ENCODE results near the gene CRHR2. TPM values are rescaled to one million over a fixed set of nuclear protein-coding genes. Genes with fewer than 3 reads are reported as not detected.

CRHR2 gene
- total and polyA plus RNA-seq, 12 donors: under 0.01 to 0.03 TPM; not detected in 10

GRCh38 chr7:30649717-30650420 is 32.4 kb downstream of the CRHR2 start:
- H3K9me3 ChIP-seq (replicated peaks in 1 of 3): no peaks in the 10 kb centered on the region
- H3K27me3 ChIP-seq: no peaks in the 10 kb centered on the region
- peak in 3 of 7 donors; percentile 6 to 37 (median 17) for DNase-seq
- 87 to 92% (median 91%) methylated on average over 13 of the region's 13 CpGs for WGBS, 4 donors
- intact Hi-C loops (cut with DNase I): no loop called here
- H3K4me3 ChIP-seq: no peak overlapping the region
- H3K4me1 ChIP-seq (replicated peaks in 1 of 2): no peaks in the 10 kb centered on the region
- H3K27ac ChIP-seq: no peak overlapping the region
- no peaks in the 10 kb centered on the region for H3K36me3 ChIP-seq (replicated peaks in 1 of 2)
- TF ChIP-seq POLR2A (IDR thresholded peaks at IDR 0.05): no peak
- TF ChIP-seq CTCF (IDR thresholded peaks at IDR 0.05): no peak

DNA sequence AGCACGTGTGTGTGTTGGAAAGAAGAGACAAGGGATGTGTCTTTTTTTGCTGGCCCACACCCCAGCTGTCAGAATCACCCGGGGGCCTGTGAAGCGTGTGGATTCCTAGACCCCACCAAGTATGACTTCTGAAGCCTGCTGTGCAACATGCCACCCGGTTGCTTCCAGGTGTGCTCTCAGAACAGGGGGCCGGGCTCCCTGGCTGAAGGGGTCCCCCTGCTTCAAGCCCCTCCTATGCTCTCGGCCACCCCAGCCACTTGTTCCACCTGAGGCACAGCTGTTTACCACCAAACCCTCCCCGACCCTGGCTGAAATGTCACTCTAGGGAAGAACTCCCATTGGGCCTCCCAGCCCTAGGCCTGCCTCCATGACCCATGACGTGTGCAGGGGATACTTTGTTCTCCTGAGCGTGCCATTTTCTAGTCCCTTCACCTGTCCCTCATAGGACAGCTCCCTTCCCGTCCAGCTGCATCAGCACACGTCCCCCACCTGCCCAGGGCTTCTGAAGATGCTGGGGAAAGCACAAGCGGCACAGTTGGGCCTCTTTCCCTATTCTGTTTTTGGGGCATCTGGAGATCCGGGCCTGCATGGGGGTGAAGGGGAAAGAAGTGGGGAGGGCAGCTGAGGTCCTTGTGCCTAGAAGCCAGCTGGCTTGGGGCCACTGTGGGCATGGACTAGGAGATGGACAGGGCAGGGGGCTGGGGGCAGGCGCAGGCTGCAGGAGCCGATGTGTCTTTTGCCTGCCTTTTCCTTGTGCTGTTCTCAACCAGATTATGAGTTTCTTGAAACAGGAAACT is 33.3 kb downstream of the CRHR2 start:
- H3K4me3 ChIP-seq: no peak overlapping the region
- no peaks in the 10 kb centered on the region for H3K36me3 ChIP-seq (replicated peaks in 1 of 2)
- no peak for TF ChIP-seq POLR2A (IDR thresholded peaks at IDR 0.05)
- no peak for TF ChIP-seq CTCF (IDR thresholded peaks at IDR 0.05)
- peak in 3 of 7 donors; percentile 5 to 37 (median 11) for DNase-seq
- intact Hi-C loops (cut with DNase I): no loop called here
- no peaks in the 10 kb centered on the region for H3K9me3 ChIP-seq (replicated peaks in 1 of 3)
- WGBS, 4 donors: 88 to 91% (median 90%) methylated on average over 12 to 15 of the region's 15 CpGs
- H3K27ac ChIP-seq: no peak overlapping the region
- no peaks in the 10 kb centered on the region for H3K4me1 ChIP-seq (replicated peaks in 1 of 2)
- H3K27me3 ChIP-seq: no peaks in the 10 kb centered on the region

DNA sequence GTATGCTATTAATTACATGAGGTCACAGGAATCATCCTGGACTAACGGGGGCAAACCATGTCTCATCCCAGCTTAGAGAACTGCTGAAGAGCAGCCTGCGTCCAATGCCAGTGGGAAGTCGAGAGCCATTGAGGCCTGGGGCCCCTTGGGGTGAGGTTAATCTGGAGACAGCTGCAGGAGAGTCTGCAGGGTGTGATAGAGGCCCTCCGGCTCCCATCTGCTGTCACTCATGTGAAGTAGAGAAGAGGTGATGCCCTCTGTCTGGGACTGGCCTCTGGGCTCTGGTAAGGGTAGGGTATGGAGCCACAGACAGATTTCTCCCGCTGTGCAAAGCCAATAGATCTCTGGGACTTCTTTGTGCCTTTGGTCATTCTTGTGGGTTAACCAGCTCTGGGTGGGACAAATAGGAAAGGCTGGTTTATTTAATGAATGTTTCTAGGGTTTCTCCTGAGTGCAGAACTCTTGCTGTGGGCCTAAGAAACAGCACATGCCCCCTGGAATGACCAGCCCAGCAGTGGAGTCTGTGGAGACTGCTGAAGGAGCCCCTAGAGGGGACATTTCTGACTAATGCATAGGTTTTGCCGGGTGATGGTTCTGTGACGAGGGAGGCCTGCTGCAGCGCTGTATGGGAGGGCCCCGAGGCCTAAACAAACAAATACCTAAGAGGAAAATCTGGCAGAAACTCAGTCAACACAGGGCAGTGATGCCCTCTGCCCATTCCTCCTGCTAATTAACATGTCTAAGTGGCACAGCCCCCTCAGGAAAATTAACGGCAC is 34.5 kb downstream of the CRHR2 start:
- Histone ChIP-seq H3K9me3 (replicated peaks in 1 of 3) (no peaks in the 10 kb centered on the region), H3K36me3 (replicated peaks in 1 of 2) (no peaks in the 10 kb centered on the region), H3K4me1 (replicated peaks in 1 of 2) (no peaks in the 10 kb centered on the region), H3K4me3 (no peak overlapping the region), H3K27me3 (no peaks in the 10 kb centered on the region), H3K27ac (no peak overlapping the region)
- WGBS, 4 donors: 85 to 92% (median 91%) methylated on average over 9 to 10 of the region's 10 CpGs
- peak in 2 of 7 donors; percentile 7 to 25 for DNase-seq
- intact Hi-C loops (cut with DNase I): no loop called here
- TF ChIP-seq CTCF (IDR thresholded peaks at IDR 0.05) (no peak), POLR2A (IDR thresholded peaks at IDR 0.05) (no peak)

- Histone ChIP-seq H3K4me1 (replicated peaks in 1 of 2) (no peaks in the 10 kb centered on the region), H3K36me3 (replicated peaks in 1 of 2) (no peaks in the 10 kb centered on the region), H3K4me3 (no peak overlapping the region), H3K27ac (no peak overlapping the region), H3K9me3 (replicated peaks in 1 of 3) (no peaks in the 10 kb centered on the region), H3K27me3 (no peaks in the 10 kb centered on the region)
- intact Hi-C loops (cut with DNase I): no loop called here
- TF ChIP-seq CTCF (IDR thresholded peaks at IDR 0.05) (no peak), POLR2A (IDR thresholded peaks at IDR 0.05) (no peak)
- DNase-seq: peak in 1 of 7 donors; percentile 33
- 91 to 97% (median 93%) methylated on average over 12 of the region's 12 CpGs for WGBS, 4 donors
Observed at GRCh38 chr7:30646154-30646553, 36.1 kb downstream of the CRHR2 start.
